GM12891 (cell line): ENCODE results near the gene CDH23.

ENCODE experiments used
- PAX5 ChIP-seq: IDR thresholded peaks from 2 replicates; pipeline ENCODE4 v1.6.1; 2011; ENCODE audit warnings: low read length, moderate library complexity, mild to moderate bottlenecking; ENCODE audit not compliant: insufficient read depth, severe bottlenecking
- POLR2A ChIP-seq: IDR thresholded peaks from 2 replicates; pipeline ENCODE4 v1.6.1; 2011; ENCODE audit warnings: low read depth, low read length, control low read depth
- POLR2AphosphoS5 ChIP-seq: IDR thresholded peaks from 2 replicates; pipeline ENCODE4 v1.6.1; 2011; ENCODE audit warnings: low read depth, low read length, control low read depth
- POU2F2 ChIP-seq: IDR thresholded peaks from 2 replicates; pipeline ENCODE4 v1.6.1; 2011; ENCODE audit warnings: low read depth, mild to moderate bottlenecking, control low read depth, low read length, moderate library complexity
- TAF1 ChIP-seq: IDR thresholded peaks from 2 replicates; pipeline ENCODE4 v1.6.1; 2011; ENCODE audit warnings: low read depth, low read length, control low read depth

- TF ChIP-seq POLR2AphosphoS5 (no peak), POLR2A (no peak), POU2F2 (no peak), TAF1 (no peak), PAX5 (no peak)
Observed at GRCh38 chr10:71667387-71667752, 270.6 kb downstream of the CDH23 start.
